ENCODE data around the gene ZNF433. TPM values are rescaled to one million over a fixed set of nuclear protein-coding genes. Genes with fewer than 3 reads are reported as not detected.

ZNF433 gene
- total and polyA plus RNA-seq, 12 donors: 3.1 to 21.7 (median 5.0) TPM

DNA sequence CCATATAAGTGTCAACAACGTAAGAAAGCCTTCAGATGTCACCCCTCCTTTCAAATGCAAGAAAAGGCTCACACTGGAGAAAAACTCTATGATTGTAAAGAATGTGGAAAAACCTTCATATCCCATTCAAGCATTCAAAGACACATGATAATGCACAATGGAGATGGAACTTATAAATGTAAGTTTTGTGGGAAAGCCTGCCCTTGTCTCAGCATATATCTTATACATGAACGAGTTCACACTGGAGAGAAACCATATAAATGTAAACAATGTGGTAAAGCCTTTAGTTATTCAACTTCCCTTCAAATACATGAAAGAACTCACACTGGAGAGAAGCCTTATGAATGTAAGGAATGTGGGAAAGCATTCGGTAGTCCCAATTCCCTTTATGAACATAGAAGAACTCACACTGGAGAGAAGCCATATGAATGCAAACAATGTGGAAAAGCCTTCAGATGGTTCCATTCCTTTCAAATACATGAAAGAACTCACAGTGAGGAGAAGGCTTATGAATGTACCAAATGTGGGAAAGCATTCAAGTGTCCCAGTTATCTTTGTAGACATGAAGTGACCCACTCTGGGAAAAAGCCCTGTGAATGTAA, 40.2 kb upstream of the ZNF433 start:
- 91 to 97% (median 93%) methylated on average over 3 of the region's 3 CpGs for whole genome bisulfite sequencing, 4 donors
- peaks cover 0 to 24% of the 10 kb centered on the region in 2 donors for H3K36me3 ChIP-seq (replicated peaks in 1 of 2)

DNA sequence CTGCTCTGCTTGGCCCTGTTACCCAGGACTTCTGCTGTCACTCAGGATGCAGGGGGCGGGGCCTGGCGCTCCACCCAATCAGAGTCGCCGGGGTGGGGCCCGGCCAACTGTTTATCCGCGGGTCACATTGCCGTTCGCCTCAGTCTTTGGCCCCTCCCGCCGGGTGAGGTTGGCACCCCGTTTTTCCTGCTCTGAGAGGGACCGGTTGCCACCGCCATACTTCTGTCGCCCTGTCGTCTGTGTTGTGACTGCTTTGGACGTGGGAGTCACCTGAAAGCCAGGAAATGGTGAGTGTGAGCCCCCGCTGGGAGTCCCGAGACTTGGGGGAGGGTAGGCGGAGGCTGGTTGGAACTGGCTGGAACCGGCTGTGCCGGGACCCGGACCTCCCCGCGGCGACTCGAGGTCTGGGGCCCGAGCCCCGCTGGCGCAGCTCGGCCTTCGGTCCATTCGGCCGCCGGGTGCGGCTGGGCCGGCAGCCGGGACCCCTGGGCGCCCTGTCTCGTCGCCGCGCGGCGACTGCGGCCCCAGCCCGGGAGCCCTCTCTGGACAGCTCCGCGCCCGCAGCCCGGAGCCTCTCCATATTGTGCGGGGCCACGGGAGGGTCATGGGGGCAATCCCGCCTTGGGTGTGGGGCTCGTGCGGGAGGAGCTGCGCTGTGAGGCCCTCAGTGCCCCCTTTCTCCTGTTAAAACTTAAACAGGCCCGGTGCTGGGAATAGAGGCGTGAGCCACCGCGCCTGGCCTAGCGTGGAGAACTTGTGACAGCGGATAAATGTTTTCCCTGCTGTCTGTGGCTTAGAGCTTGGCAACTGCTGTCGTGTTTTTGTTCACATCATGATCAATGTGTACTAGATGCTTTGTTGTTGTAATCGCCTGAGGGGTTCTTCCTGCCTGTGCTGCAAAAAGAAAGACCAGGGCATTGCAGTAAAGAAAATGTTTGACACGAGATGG, 29.4 kb upstream of the ZNF433 start, which contains the start of gene ZNF844:
TSS of gene ZNF844 (plus strand) at position 142 of the 949 bp plus-strand sequence. CDS start at position 285, 143 bp downstream.
- H3K9me3 ChIP-seq (replicated peaks in 1 of 3): peaks cover 0 to 4% (median 0%) of the 10 kb centered on the region in 3 donors
- intact Hi-C loops (cut with DNase I): loop anchor here in 1 of 2 donors (5.0 kb wide), 1 partner anchor 77 kb away; the partner anchor contains the start of gene ZNF20

More for the DNA sequence above, 40.2 kb upstream of the ZNF433 start:
- DNase-seq: no peak
- no peak overlapping the region for H3K27ac ChIP-seq
- intact Hi-C loops (cut with DNase I): no loop called here
- peak overlapping the region in 1 of 4 donors; percentile 25 for H3K4me3 ChIP-seq
- no peaks in the 10 kb centered on the region for H3K27me3 ChIP-seq
- TF ChIP-seq, protein P1, sequence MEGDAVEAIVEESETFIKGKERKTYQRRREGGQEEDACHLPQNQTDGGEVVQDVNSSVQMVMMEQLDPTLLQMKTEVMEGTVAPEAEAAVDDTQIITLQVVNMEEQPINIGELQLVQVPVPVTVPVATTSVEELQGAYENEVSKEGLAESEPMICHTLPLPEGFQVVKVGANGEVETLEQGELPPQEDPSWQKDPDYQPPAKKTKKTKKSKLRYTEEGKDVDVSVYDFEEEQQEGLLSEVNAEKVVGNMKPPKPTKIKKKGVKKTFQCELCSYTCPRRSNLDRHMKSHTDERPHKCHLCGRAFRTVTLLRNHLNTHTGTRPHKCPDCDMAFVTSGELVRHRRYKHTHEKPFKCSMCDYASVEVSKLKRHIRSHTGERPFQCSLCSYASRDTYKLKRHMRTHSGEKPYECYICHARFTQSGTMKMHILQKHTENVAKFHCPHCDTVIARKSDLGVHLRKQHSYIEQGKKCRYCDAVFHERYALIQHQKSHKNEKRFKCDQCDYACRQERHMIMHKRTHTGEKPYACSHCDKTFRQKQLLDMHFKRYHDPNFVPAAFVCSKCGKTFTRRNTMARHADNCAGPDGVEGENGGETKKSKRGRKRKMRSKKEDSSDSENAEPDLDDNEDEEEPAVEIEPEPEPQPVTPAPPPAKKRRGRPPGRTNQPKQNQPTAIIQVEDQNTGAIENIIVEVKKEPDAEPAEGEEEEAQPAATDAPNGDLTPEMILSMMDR (IDR thresholded peaks at IDR 0.05): no peak
- H3K9me3 ChIP-seq (replicated peaks in 1 of 3): peaks cover 21 to 95% (median 42%) of the 10 kb centered on the region in 3 donors
- no peaks in the 10 kb centered on the region for H3K4me1 ChIP-seq (replicated peaks in 1 of 2)

DNA sequence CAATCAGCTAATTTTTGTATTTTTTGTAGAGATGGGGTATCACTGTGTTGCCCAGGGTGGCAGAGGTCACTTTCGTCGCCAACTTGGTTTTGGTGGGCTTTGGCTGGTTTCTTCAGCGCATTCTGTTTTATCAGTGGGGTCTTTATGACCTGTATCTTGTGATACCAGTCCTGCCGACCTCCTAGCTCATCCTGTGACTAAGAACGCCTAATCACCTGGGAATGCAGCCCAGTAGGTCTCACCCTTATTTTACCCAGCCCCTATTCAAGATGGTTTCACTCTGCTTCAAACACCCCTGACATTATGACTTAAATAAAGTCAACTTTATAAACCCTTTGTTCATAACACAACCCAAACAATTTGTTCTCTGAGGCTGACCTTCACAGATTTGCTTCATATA, 20.3 kb upstream of the ZNF433 start:
- H3K27me3 ChIP-seq: no peaks in the 10 kb centered on the region
- DNase-seq: no peak
- H3K4me3 ChIP-seq: no peak overlapping the region
- intact Hi-C loops (cut with DNase I): no loop called here
- no peaks in the 10 kb centered on the region for H3K9me3 ChIP-seq (replicated peaks in 1 of 3)
- H3K36me3 ChIP-seq (replicated peaks in 1 of 2): no peaks in the 10 kb centered on the region
- no peak overlapping the region for H3K27ac ChIP-seq
- TF ChIP-seq, protein P1 (IDR thresholded peaks at IDR 0.05): no peak
- peaks cover 0 to 20% of the 10 kb centered on the region in 2 donors for H3K4me1 ChIP-seq (replicated peaks in 1 of 2)
- 66 to 83% (median 77%) methylated on average over 5 of the region's 5 CpGs for WGBS, 4 donors

More for the DNA sequence above, 29.4 kb upstream of the ZNF433 start, which contains the start of gene ZNF844:
- Histone ChIP-seq H3K36me3 (replicated peaks in 1 of 2) (no peaks in the 10 kb centered on the region), H3K27me3 (no peaks in the 10 kb centered on the region), H3K27ac (peak within 1 kb of the TSS; percentile 54 to 98 (median 84)), H3K4me3 (peak within 1 kb of the TSS; percentile 40 to 88 (median 78)), H3K4me1 (replicated peaks in 1 of 2) (peaks cover 8 to 16% of the 10 kb centered on the region in 2 donors)
- TF ChIP-seq POLR2A (IDR thresholded peaks at IDR 0.05): peak; percentile 90 to 95
- TF ChIP-seq, protein P1 (IDR thresholded peaks at IDR 0.05): no peak
- WGBS, 4 donors: 2 to 8% (median 4%) methylated on average over 11 to 66 of the region's 66 CpGs
- peak; percentile 97 to 99 (median 98) for DNase-seq

Measured in adrenal gland (tissue), 12 donors.